DND-41 (cell line): Measurements from ENCODE around the gene E2F2.

Source experiments
- ATAC-seq: fragments of 200-7000 bp; cut with Tn5 transposase; 3 replicates; pipeline ENCODE4 v1.9.1; 2021; ENCODE audit warnings: low read depth; ENCODE audit not compliant: insufficient read depth
- DNase-seq: peaks from one replicate; pipeline ENCODE4 v3.0.0-alpha.2; 2020
- H2AFZ ChIP-seq: 2 replicates; pipeline ENCODE4 v1.6.0; 2012; ENCODE audit warnings: low read depth, low read length
- H3K27ac ChIP-seq: 2 replicates; pipeline ENCODE4 v1.5.1; 2012; ENCODE audit warnings: low read length, inconsistent platforms
- H3K27me3 ChIP-seq: fragments of 200-600 bp; sonication (generic); 2 replicates; pipeline ENCODE4 v1.6.0; 2012; ENCODE audit warnings: low read length, mild to moderate bottlenecking, inconsistent platforms; ENCODE audit not compliant: insufficient read depth, poor library complexity
- H3K36me3 ChIP-seq: 2 replicates; pipeline ENCODE4 v1.5.1; 2012; ENCODE audit warnings: low read length, inconsistent platforms; ENCODE audit not compliant: insufficient read depth
- H3K4me1 ChIP-seq: 2 replicates; pipeline ENCODE4 v1.5.1; 2012; ENCODE audit warnings: mild to moderate bottlenecking, low read length; ENCODE audit not compliant: insufficient read depth
- H3K4me2 ChIP-seq: 2 replicates; pipeline ENCODE4 v1.6.0; 2012; ENCODE audit warnings: mild to moderate bottlenecking, moderate library complexity, low read length, inconsistent platforms; ENCODE audit not compliant: insufficient read depth
- H3K4me3 ChIP-seq, 2 experiments: fragments of 200-600 bp in 1 of 2; shearing (Covaris generic) in 1 of 2; 2 replicates each; pipeline ENCODE4 v1.5.1; 2012 to 2016; ENCODE audit warnings: inconsistent platforms in 2 of 2, low read length in 2 of 2, mild to moderate bottlenecking in 2 of 2, low read depth in 1 of 2, moderate library complexity in 1 of 2
- H3K79me2 ChIP-seq: 2 replicates; pipeline ENCODE4 v1.6.0; 2012; ENCODE audit warnings: low read length, inconsistent platforms; ENCODE audit not compliant: insufficient read depth
- H3K9ac ChIP-seq: 2 replicates; pipeline ENCODE4 v1.6.0; 2012; ENCODE audit warnings: low read depth, mild to moderate bottlenecking, inconsistent platforms, low read length, moderate library complexity
- H3K9me3 ChIP-seq: 2 replicates; pipeline ENCODE4 v1.5.1; 2012; ENCODE audit warnings: low read length, moderate library complexity, mild to moderate bottlenecking, inconsistent platforms; ENCODE audit not compliant: insufficient read depth, severe bottlenecking
- H4K20me1 ChIP-seq: 2 replicates; pipeline ENCODE4 v1.6.0; 2012; ENCODE audit warnings: low read length; ENCODE audit not compliant: insufficient read depth
- CTCF ChIP-seq: IDR thresholded peaks from 2 replicates; pipeline ENCODE4 v1.5.1; 2012; ENCODE audit warnings: borderline replicate concordance, low read length, moderate library complexity, mild to moderate bottlenecking; ENCODE audit not compliant: poor library complexity, severe bottlenecking; ENCODE audit errors: extremely low read depth
- EZH2 ChIP-seq: IDR thresholded peaks from 3 replicates; pipeline ENCODE4 v1.6.1; 2012; ENCODE audit warnings: borderline replicate concordance, low read depth, mild to moderate bottlenecking, moderate library complexity, low read length, inconsistent platforms; ENCODE audit not compliant: severe bottlenecking

E2F2 gene

DNA sequence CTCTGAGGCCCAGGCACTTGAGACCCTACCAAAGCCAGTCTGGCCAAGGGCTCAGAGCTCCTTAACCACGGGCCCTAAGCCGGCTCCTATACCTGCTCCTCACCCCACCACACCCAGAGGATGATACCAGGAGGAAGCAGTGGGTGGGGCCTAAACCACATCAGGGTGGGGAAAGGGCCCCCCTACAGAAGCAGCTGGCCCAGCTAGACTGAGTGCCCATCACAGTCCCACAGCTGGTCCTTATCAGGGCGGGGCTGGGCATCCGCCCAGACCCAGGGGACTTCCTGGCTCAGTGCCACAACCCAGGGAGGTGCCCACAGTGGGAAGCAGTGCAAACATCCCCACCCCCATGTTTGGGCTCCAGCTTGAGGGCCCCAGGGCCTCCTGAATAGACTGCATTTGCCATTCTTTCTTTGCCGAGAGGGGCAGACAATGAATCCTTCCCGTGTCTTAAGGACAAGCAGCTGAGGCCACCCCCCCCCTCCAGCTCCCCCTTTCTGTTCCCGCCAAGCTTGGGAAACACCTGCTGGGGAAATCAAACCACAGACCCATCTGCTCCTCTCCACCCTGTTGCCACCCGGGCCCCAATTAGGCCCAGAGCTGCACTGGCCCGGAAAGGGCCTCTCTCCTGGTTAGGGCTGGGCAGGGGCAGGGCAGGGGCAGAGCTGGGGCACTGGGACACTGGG is 6.2 kb downstream of the E2F2 start:
- H3K4me3 ChIP-seq, result peak overlapping the region in 1 of 2 experiments; percentile 80; a peak in 2 of 4 replicates
- no peaks in the 10 kb centered on the region for H3K9me3 ChIP-seq
- peak overlapping the region; percentile 93 for H3K27ac ChIP-seq
- ATAC-seq, result peak; percentile 42
- peak; percentile 88 for DNase-seq
- H3K9ac ChIP-seq, result peak overlapping the region; percentile 94
- H3K79me2 ChIP-seq, result peaks cover 93% of the 10 kb centered on the region
- H3K36me3 ChIP-seq, result peaks cover 90% of the 10 kb centered on the region
- peaks cover 57% of the 10 kb centered on the region for H3K4me1 ChIP-seq
- peaks cover 82% of the 10 kb centered on the region for H4K20me1 ChIP-seq
- TF ChIP-seq EZH2, result no peak
- no peak for TF ChIP-seq CTCF
- no peak overlapping the region for H2AFZ ChIP-seq
- no peaks in the 10 kb centered on the region for H3K27me3 ChIP-seq
- H3K4me2 ChIP-seq, result peak overlapping the region; percentile 90

DNA sequence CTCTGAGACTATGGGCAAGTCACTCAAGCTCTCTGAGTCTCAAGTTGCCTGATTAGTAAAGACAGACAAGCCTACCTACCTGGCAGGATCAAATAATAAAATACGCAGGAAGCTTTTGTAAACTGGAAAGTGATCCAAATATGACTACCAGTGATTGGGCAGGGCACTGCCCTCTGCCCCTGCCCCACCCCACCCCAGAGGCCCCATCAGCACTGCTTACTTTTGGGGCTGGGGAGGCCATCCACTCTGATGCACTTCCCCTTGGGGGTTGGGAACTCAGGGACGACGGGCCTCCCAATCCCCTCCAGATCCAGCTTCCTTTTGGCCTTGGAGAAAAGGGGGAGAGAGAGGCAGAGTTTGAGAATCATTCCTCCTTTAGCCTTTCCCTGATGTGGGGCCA is 6.9 kb downstream of the E2F2 start:
- DNase-seq (no peak), ATAC-seq (no peak)
- Histone ChIP-seq H3K4me3 (no peak overlapping the region), H4K20me1 (peaks cover 78% of the 10 kb centered on the region), H3K36me3 (peaks cover 90% of the 10 kb centered on the region), H3K4me2 (peak overlapping the region; percentile 90; the same call in 1 of the 2 replicates), H3K79me2 (peaks cover 89% of the 10 kb centered on the region), H3K9ac (peak overlapping the region; percentile 94), H3K4me1 (peaks cover 50% of the 10 kb centered on the region), H3K27me3 (no peaks in the 10 kb centered on the region), H3K27ac (peak overlapping the region; percentile 93), H3K9me3 (no peaks in the 10 kb centered on the region), H2AFZ (no peak overlapping the region)
- TF ChIP-seq EZH2, result no peak

- Histone ChIP-seq H3K4me2 (no peak overlapping the region), H3K27me3 (no peaks in the 10 kb centered on the region), H3K4me1 (peaks cover 32% of the 10 kb centered on the region), H3K9ac (no peak overlapping the region), H3K79me2 (peaks cover 80% of the 10 kb centered on the region), H3K36me3 (peaks cover 98% of the 10 kb centered on the region), H2AFZ (no peak overlapping the region), H3K4me3 (no peak overlapping the region), H3K27ac (no peak overlapping the region; the same call in 1 of the 2 replicates), H4K20me1 (peaks cover 81% of the 10 kb centered on the region), H3K9me3 (no peaks in the 10 kb centered on the region)
- no peak for ATAC-seq
- no peak for DNase-seq
- TF ChIP-seq CTCF, result no peak
- no peak for TF ChIP-seq EZH2
Measured at GRCh38 chr1:23522244-23522982, 8.6 kb downstream of the E2F2 start.

DNA sequence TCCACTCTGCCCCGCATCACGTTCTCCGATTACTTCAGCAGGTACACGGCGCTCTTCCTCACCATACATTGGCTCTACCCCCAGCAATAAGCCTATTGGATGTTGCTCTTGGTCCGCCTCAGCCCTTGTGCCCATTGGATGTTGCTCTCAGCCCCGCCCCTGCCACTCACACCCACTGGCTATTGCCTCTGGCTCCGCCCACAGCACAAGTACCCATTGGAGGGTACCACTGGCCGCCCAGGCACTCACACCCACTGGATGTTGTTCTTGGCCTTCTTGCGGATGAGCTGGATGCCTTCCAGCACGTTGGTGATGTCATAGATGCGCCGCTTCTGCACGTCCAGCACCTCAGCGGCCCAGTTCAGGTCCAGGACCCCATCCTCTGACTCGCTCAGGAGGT is 9.4 kb downstream of the E2F2 start:
- Histone ChIP-seq H3K4me1 (peaks cover 24% of the 10 kb centered on the region), H3K27me3 (no peaks in the 10 kb centered on the region), H3K36me3 (peaks cover 98% of the 10 kb centered on the region), H4K20me1 (peaks cover 79% of the 10 kb centered on the region), H3K9ac (no peak overlapping the region), H3K4me2 (no peak overlapping the region), H2AFZ (no peak overlapping the region), H3K79me2 (peaks cover 76% of the 10 kb centered on the region), H3K27ac (no peak overlapping the region), H3K4me3 (no peak overlapping the region), H3K9me3 (no peaks in the 10 kb centered on the region)
- DNase-seq (peak; percentile 37), ATAC-seq (no peak)
- TF ChIP-seq EZH2, result no peak
